OCI-LY1 (cell line): ENCODE results near the gene COA1.

Experiments used
- H2AFZ ChIP-seq: fragments of 200-600 bp; sonication (generic), shearing (Covaris generic); 2 replicates; pipeline ENCODE4 v1.6.0; 2014; ENCODE audit warnings: antibody characterized with exemption, mild to moderate bottlenecking, low read length
- H3F3A ChIP-seq: fragments of 200-600 bp; sonication (generic), shearing (Covaris generic); 2 replicates; pipeline ENCODE4 v1.6.0; 2014; ENCODE audit warnings: mild to moderate bottlenecking, antibody characterized with exemption, low read length, moderate library complexity; ENCODE audit not compliant: insufficient read depth
- H3K27ac ChIP-seq: fragments of 200-600 bp; sonication (generic); 2 replicates; pipeline ENCODE4 v1.5.1; 2014; ENCODE audit warnings: low read length, mixed run types, mild to moderate bottlenecking, low read depth; ENCODE audit not compliant: poor library complexity, severe bottlenecking
- H3K27me3 ChIP-seq: fragments of 200-600 bp; sonication (generic); 2 replicates; pipeline ENCODE4 v1.6.0; 2014; ENCODE audit warnings: antibody characterized with exemption, mild to moderate bottlenecking, low read length, moderate library complexity; ENCODE audit not compliant: insufficient read depth
- H3K36me3 ChIP-seq: fragments of 200-600 bp; sonication (generic); 2 replicates; pipeline ENCODE4 v1.6.1; 2014; ENCODE audit warnings: mild to moderate bottlenecking, antibody characterized with exemption, low read length, moderate library complexity, mixed read lengths; ENCODE audit not compliant: insufficient read depth
- H3K4me1 ChIP-seq: fragments of 200-600 bp; sonication (generic); 2 replicates; pipeline ENCODE4 v1.5.1; 2014; ENCODE audit warnings: mild to moderate bottlenecking, low read length, moderate library complexity; ENCODE audit not compliant: insufficient read depth, severe bottlenecking
- H3K4me2 ChIP-seq: fragments of 200-600 bp; sonication (generic), shearing (Covaris generic); 2 replicates; pipeline ENCODE4 v1.6.1; 2014; ENCODE audit warnings: low read length
- H3K4me3 ChIP-seq: fragments of 200-600 bp; sonication (generic); 2 replicates; pipeline ENCODE4 v1.5.1; 2014; ENCODE audit warnings: low read length, low read depth, mild to moderate bottlenecking, mixed read lengths; ENCODE audit not compliant: poor library complexity, severe bottlenecking
- H3K79me2 ChIP-seq: fragments of 200-600 bp; shearing (Covaris generic); 2 replicates; pipeline ENCODE4 v1.6.1; 2016; ENCODE audit warnings: mixed run types, low read length, mixed read lengths; ENCODE audit not compliant: insufficient read depth
- H3K9ac ChIP-seq: fragments of 200-600 bp; sonication (generic), shearing (Covaris generic); 2 replicates; pipeline ENCODE4 v1.6.1; 2014; ENCODE audit warnings: mild to moderate bottlenecking, low read length, mixed read lengths
- H3K9me2 ChIP-seq: fragments of 200-600 bp; sonication (generic), shearing (Covaris generic); 2 replicates; pipeline ENCODE4 v1.6.1; 2014; ENCODE audit warnings: low read depth, mild to moderate bottlenecking, low read length, mixed read lengths
- H3K9me3 ChIP-seq: fragments of 200-600 bp; shearing (Covaris generic); 2 replicates; pipeline ENCODE4 v1.6.1; 2014; ENCODE audit warnings: low read length, mixed read lengths
- H4K20me1 ChIP-seq: fragments of 200-600 bp; sonication (generic), shearing (Covaris generic); 2 replicates; pipeline ENCODE4 v1.6.0; 2016; ENCODE audit warnings: mild to moderate bottlenecking, low read length; ENCODE audit not compliant: insufficient read depth
- EZH2 ChIP-seq: fragments of 200-600 bp; sonication (generic), shearing (Covaris generic); IDR thresholded peaks from 2 replicates; pipeline ENCODE4 v1.8.0; 2017; ENCODE audit warnings: borderline replicate concordance, mixed run types, mild to moderate bottlenecking, antibody characterized with exemption, low read length, moderate library complexity, mixed read lengths
- TF ChIP-seq, protein P1 (sequence below): fragments of 200-600 bp; sonication (generic), shearing (Covaris generic); IDR thresholded peaks from 2 replicates; pipeline ENCODE4 v1.5.1; 2017; ENCODE audit warnings: mild to moderate bottlenecking, antibody characterized with exemption, low read length, moderate library complexity, mixed read lengths

COA1 gene

DNA sequence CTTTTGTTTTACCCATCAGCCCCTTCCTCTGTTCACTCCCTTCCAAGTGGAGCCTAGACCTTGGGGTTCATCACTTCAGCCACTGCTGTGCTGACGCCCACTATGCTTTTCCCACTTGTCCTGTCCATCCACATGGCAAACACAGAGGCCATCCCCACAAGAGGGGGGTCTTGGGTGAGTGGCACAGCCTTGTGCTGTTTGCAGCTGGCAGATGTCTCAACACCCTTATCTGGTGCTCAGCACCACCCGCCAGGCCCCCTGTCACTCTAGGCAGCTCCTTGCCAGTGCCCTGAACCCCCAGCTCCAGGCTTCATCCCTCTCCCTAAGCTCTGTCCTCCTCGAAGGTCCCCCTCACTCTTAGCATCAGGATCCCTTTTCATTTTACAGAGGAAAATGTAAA, 42.2 kb upstream of the COA1 start:
- Histone ChIP-seq H3K27ac (no peak overlapping the region), H3K9me3 (no peaks in the 10 kb centered on the region), H3K36me3 (no peaks in the 10 kb centered on the region), H3F3A (no peaks in the 10 kb centered on the region), H3K4me1 (no peaks in the 10 kb centered on the region), H3K27me3 (no peaks in the 10 kb centered on the region; the same call in 1 of the 2 replicates), H3K4me3 (no peak overlapping the region), H3K9ac (no peak overlapping the region), H4K20me1 (no peaks in the 10 kb centered on the region), H3K9me2 (no peaks in the 10 kb centered on the region), H3K79me2 (no peaks in the 10 kb centered on the region), H2AFZ (no peak overlapping the region), H3K4me2 (no peak overlapping the region)
- TF ChIP-seq EZH2: no peak
- TF ChIP-seq, protein P1, sequence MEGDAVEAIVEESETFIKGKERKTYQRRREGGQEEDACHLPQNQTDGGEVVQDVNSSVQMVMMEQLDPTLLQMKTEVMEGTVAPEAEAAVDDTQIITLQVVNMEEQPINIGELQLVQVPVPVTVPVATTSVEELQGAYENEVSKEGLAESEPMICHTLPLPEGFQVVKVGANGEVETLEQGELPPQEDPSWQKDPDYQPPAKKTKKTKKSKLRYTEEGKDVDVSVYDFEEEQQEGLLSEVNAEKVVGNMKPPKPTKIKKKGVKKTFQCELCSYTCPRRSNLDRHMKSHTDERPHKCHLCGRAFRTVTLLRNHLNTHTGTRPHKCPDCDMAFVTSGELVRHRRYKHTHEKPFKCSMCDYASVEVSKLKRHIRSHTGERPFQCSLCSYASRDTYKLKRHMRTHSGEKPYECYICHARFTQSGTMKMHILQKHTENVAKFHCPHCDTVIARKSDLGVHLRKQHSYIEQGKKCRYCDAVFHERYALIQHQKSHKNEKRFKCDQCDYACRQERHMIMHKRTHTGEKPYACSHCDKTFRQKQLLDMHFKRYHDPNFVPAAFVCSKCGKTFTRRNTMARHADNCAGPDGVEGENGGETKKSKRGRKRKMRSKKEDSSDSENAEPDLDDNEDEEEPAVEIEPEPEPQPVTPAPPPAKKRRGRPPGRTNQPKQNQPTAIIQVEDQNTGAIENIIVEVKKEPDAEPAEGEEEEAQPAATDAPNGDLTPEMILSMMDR: no peak

DNA sequence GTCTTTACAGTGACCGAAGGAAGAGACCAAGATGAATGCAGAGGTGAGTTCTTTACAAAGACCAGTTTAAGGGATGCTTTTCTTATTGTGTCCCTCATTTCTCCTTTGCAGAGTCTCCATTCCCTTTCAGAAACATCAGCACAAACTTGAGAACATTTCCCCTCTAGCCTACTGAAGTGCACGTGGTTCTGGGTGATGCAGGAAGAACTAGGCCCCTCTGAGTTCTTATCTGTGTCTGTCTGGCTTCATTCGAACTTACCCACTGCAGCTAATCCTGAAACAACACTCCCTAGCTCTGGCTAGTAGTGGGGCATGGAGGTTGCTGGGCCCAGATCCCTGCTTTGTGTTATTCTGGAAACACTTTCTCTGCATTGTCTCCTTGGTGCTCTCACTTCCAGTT, 41.8 kb upstream of the COA1 start:
- Histone ChIP-seq H3K9me2 (no peaks in the 10 kb centered on the region), H3K9ac (no peak overlapping the region), H3K4me3 (no peak overlapping the region), H3K36me3 (no peaks in the 10 kb centered on the region), H3K4me2 (no peak overlapping the region), H3K79me2 (no peaks in the 10 kb centered on the region), H3K27me3 (no peaks in the 10 kb centered on the region; the same call in 1 of the 2 replicates), H2AFZ (no peak overlapping the region), H3F3A (no peaks in the 10 kb centered on the region), H3K27ac (no peak overlapping the region), H3K4me1 (no peaks in the 10 kb centered on the region), H3K9me3 (no peaks in the 10 kb centered on the region), H4K20me1 (no peaks in the 10 kb centered on the region)
- TF ChIP-seq EZH2: no peak
- TF ChIP-seq, protein P1: no peak

DNA sequence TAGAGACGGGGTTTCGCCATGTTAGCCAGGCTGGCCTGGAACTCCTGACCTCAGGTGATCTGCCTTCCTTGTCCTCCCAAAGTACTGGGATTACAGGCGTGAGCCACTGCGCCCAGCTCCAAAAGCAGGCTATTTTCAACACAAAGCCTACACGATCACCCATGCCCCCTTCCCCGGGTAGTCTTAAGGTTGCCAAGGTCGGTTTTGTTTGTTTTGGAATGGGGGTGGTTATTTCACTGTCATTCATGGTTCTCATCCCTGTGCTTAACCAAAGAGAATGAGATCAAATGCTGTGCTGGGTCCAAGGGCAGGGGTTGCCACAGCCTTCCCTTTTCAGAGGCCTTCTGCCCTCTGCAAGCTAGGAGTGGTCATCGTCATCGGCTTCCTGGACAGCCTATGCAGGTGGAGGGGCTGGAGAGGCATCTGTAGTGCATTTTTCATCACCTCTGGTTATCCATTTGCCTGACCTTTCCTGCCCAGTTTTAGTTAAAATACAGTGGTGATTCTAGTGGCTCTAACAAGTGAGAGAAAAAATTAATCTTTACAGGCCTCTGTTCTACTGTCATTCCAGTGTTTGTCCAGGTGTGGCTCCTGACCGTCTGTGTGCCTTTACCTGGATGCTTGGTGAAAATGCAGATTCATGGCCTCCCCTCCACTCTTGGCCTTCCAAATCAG, 40.6 kb upstream of the COA1 start:
- no peaks in the 10 kb centered on the region for H3K36me3 ChIP-seq
- TF ChIP-seq, protein P1: no peak
- no peak for TF ChIP-seq EZH2
- H3K4me2 ChIP-seq: no peak overlapping the region
- no peaks in the 10 kb centered on the region for H3K9me3 ChIP-seq
- H3K9me2 ChIP-seq: no peaks in the 10 kb centered on the region
- no peaks in the 10 kb centered on the region for H4K20me1 ChIP-seq
- H3K79me2 ChIP-seq: no peaks in the 10 kb centered on the region
- no peak overlapping the region for H3K4me3 ChIP-seq
- H3F3A ChIP-seq: no peaks in the 10 kb centered on the region
- H3K4me1 ChIP-seq: no peaks in the 10 kb centered on the region
- H3K27ac ChIP-seq: no peak overlapping the region
- no peak overlapping the region for H3K9ac ChIP-seq
- H3K27me3 ChIP-seq: no peaks in the 10 kb centered on the region; the same call in 1 of the 2 replicates
- H2AFZ ChIP-seq: no peak overlapping the region
